Stimulated activated CD4-positive, alpha-beta T cell treated with anti-CD3 and anti-CD28 coated beads, TNF-alpha, amount 100 ng/mL, for 24 hours (primary cell): ENCODE results near the gene FRMD4A.

Experiments
- DNase-seq, 3 experiments: peaks; one replicate each; pipeline ENCODE4 v3.0.0-alpha.2; 2020; ENCODE audit warnings: low read depth in 3 of 3

Gene FRMD4A

GRCh38 chr10:14330388-14331061 lies at the start of gene FRMD4A:
FRMD4A (minus strand) TSS chr10:14330924.
- no peak for DNase-seq

- DNase-seq, result no peak
Observed at GRCh38 chr10:14379556-14380280, 49.0 kb upstream of the FRMD4A start.

- no peak for DNase-seq
Observed at GRCh38 chr10:14378387-14378960, 47.8 kb upstream of the FRMD4A start.

GRCh38 chr10:14377591-14378175 lies 47.0 kb upstream of the FRMD4A start:
- DNase-seq, result no peak

- DNase-seq, result no peak
Observed at GRCh38 chr10:14374745-14375445, 44.2 kb upstream of the FRMD4A start.

GRCh38 chr10:14372606-14373005 lies 41.9 kb upstream of the FRMD4A start:
- no peak for DNase-seq

GRCh38 chr10:14371581-14371980 lies 40.9 kb upstream of the FRMD4A start:
- no peak for DNase-seq

- DNase-seq, result no peak
Observed at GRCh38 chr10:14370894-14371293, 40.2 kb upstream of the FRMD4A start.

- no peak for DNase-seq
Observed at GRCh38 chr10:14369906-14370305, 39.2 kb upstream of the FRMD4A start.

GRCh38 chr10:14366760-14367159 lies 36.0 kb upstream of the FRMD4A start:
- no peak for DNase-seq

- DNase-seq, result no peak
Observed at GRCh38 chr10:14365266-14365665, 34.5 kb upstream of the FRMD4A start.

- DNase-seq, result no peak
Observed at GRCh38 chr10:14362104-14362503, 31.4 kb upstream of the FRMD4A start.

- DNase-seq, result no peak
Observed at GRCh38 chr10:14360961-14361360, 30.2 kb upstream of the FRMD4A start.

GRCh38 chr10:14360515-14360914 lies 29.8 kb upstream of the FRMD4A start:
- DNase-seq, result no peak

- no peak for DNase-seq
Observed at GRCh38 chr10:14358886-14359573, 28.3 kb upstream of the FRMD4A start.

- no peak for DNase-seq
Observed at GRCh38 chr10:14356921-14357320, 26.2 kb upstream of the FRMD4A start.

- DNase-seq, result no peak
Observed at GRCh38 chr10:14355750-14356149, 25.0 kb upstream of the FRMD4A start.

GRCh38 chr10:14353291-14353913 lies 22.7 kb upstream of the FRMD4A start:
- DNase-seq, result no peak

GRCh38 chr10:14350006-14350405 lies 19.3 kb upstream of the FRMD4A start:
- DNase-seq, result no peak

GRCh38 chr10:14349081-14349480 lies 18.4 kb upstream of the FRMD4A start:
- no peak for DNase-seq

- no peak for DNase-seq
Observed at GRCh38 chr10:14345262-14345661, 14.5 kb upstream of the FRMD4A start.
